HG03558 (cell line): Measurements from ENCODE around the gene ADAM11.

Experiments used
- ATAC-seq: cut with Tn5 transposase; IDR thresholded peaks from one replicate; pipeline ENCODE4 v1.9.1; 2021; ENCODE audit warnings: moderate number of reproducible peaks; ENCODE audit not compliant: unreplicated experiment; ENCODE audit errors: extremely low read depth

Gene ADAM11

DNA sequence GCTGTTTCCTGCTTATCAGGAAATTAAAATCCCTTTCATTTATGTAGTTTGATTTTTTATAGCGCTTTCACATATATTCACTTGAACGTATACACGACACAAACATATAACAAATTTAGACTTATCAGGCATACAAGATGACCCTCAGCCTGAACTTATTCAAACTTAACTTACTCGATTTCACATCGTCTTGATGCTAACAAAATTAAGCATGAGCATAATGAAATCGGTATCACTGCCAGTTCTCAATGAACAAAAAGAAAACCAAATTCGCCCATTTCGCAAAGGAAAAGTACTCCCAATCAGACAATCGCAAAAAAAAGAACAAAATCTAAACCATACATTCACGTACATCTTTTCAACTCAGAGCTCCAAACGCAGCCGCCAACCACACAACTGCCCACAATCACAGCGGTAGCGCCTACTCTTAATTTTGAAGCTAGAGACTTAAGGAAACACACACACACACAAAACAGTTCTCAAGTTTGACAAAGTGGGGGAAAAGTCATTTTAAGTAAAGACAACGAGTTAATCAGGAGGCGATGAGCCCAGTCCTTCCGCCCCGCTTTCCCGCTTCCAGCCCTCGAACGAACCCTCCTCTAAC is 70.2 kb downstream of the ADAM11 start:
- ATAC-seq = no peak

- no peak for ATAC-seq
Measured at GRCh38 chr17:44829523-44830358, 71.0 kb downstream of the ADAM11 start, which contains the start of gene GJC1. Gene GJC1 (minus strand): TSS chr17:44830287. CDS start chr17:44805817, 24,470 bp downstream.

GRCh38 chr17:44830359-44831288 is 71.8 kb downstream of the ADAM11 start:
- no peak for ATAC-seq

GRCh38 chr17:44831371-44831770 is 72.6 kb downstream of the ADAM11 start:
- no peak for ATAC-seq
